Fibroblast of the aortic adventitia (primary cell): ENCODE measurements around the gene TMEM51. TPM values are rescaled to one million over a fixed set of nuclear protein-coding genes. Genes with fewer than 3 reads are reported as not detected.

ENCODE experiments used
- DNase-seq: peaks from one replicate; pipeline ENCODE4 v3.0.0-alpha.2; 2010; ENCODE audit warnings: low read depth
- H3K4me3 ChIP-seq: 2 replicates; pipeline ENCODE4 v1.5.1; 2011; ENCODE audit warnings: low read depth, mild to moderate bottlenecking, control low read depth, low read length, moderate library complexity
- CTCF ChIP-seq: IDR thresholded peaks from 2 replicates; pipeline ENCODE4 v1.5.1; 2011; ENCODE audit warnings: mild to moderate bottlenecking, low read length, control low read depth, inconsistent platforms; ENCODE audit not compliant: insufficient read depth
- total RNA-seq: library from RNA; depleted of rRNA; stranded (reverse); fragments of >200 nt; gene quantifications from 2 replicates; pipeline ENCODE4 v1.2.3, GENCODE V29; 2012; ENCODE audit warnings: low replicate concordance

The TMEM51 gene
- total RNA-seq, 1 donor, result 1.4 TPM

GRCh38 chr1:15201221-15201620 lies 47.7 kb downstream of the TMEM51 start:
- no peak for TF ChIP-seq CTCF
- no peak overlapping the region for H3K4me3 ChIP-seq
- no peak for DNase-seq

- DNase-seq, result no peak
- H3K4me3 ChIP-seq, result no peak overlapping the region
- TF ChIP-seq CTCF, result no peak
Observed at GRCh38 chr1:15201849-15202551, 48.5 kb downstream of the TMEM51 start.

GRCh38 chr1:15204931-15205330 lies 51.4 kb downstream of the TMEM51 start:
- no peak overlapping the region for H3K4me3 ChIP-seq
- DNase-seq, result no peak
- TF ChIP-seq CTCF, result no peak

- no peak for DNase-seq
Observed at GRCh38 chr1:15205586-15206346, 52.2 kb downstream of the TMEM51 start.

GRCh38 chr1:15206418-15207030 lies 53.0 kb downstream of the TMEM51 start:
- no peak for DNase-seq
- no peak for TF ChIP-seq CTCF

More at GRCh38 chr1:15205586-15206346, 52.2 kb downstream of the TMEM51 start:
- TF ChIP-seq CTCF, result no peak
- H3K4me3 ChIP-seq, result no peak overlapping the region

GRCh38 chr1:15207031-15207828 lies 53.7 kb downstream of the TMEM51 start:
- DNase-seq, result no peak
- TF ChIP-seq CTCF, result no peak
- no peak overlapping the region for H3K4me3 ChIP-seq

More at GRCh38 chr1:15206418-15207030, 53.0 kb downstream of the TMEM51 start:
- no peak overlapping the region for H3K4me3 ChIP-seq
